DOHH2 (cell line): Measurements from ENCODE around the gene GABRG3.

Experiments used
- H3F3A ChIP-seq: fragments of 200-600 bp; sonication (generic), shearing (Covaris generic); 2 replicates; pipeline ENCODE4 v1.6.0; 2016; ENCODE audit warnings: antibody characterized with exemption, mild to moderate bottlenecking; ENCODE audit not compliant: control insufficient read depth, insufficient read depth
- H3K27ac ChIP-seq: fragments of 200-600 bp; sonication (generic); 2 replicates; pipeline ENCODE4 v1.5.1; 2014; ENCODE audit warnings: low read depth, mild to moderate bottlenecking, low read length, moderate library complexity
- H3K27me3 ChIP-seq: fragments of 200-600 bp; sonication (generic); 2 replicates; pipeline ENCODE4 v1.6.1; 2014; ENCODE audit warnings: mild to moderate bottlenecking, low read length, mixed read lengths; ENCODE audit not compliant: control insufficient read depth
- H3K36me3 ChIP-seq: fragments of 200-600 bp; sonication (generic); 2 replicates; pipeline ENCODE4 v1.6.1; 2014; ENCODE audit warnings: mild to moderate bottlenecking, low read length, moderate library complexity, mixed read lengths; ENCODE audit not compliant: control insufficient read depth
- H3K4me1 ChIP-seq: fragments of 200-600 bp; sonication (generic); 2 replicates; pipeline ENCODE4 v1.6.1; 2014; ENCODE audit warnings: mild to moderate bottlenecking, low read length, mixed read lengths; ENCODE audit not compliant: control insufficient read depth
- H3K4me2 ChIP-seq: fragments of 200-600 bp; sonication (generic); 2 replicates; pipeline ENCODE4 v1.6.0; 2014; ENCODE audit warnings: mild to moderate bottlenecking, low read length, moderate library complexity
- H3K4me3 ChIP-seq: fragments of 200-600 bp; sonication (generic); 2 replicates; pipeline ENCODE4 v1.5.1; 2014; ENCODE audit warnings: mild to moderate bottlenecking, low read length, mixed read lengths
- H3K79me2 ChIP-seq: fragments of 200-600 bp; sonication (generic); 2 replicates; pipeline ENCODE4 v1.6.1; 2014; ENCODE audit warnings: mild to moderate bottlenecking, low read length, mixed read lengths; ENCODE audit not compliant: control insufficient read depth
- H3K9me2 ChIP-seq: fragments of 200-600 bp; sonication (generic); replicated peaks from 2 replicates; pipeline ENCODE4 v1.6.1; 2014; ENCODE audit warnings: mild to moderate bottlenecking, low read length, mixed read lengths; ENCODE audit not compliant: control insufficient read depth
- H3K9me3 ChIP-seq: fragments of 200-600 bp; sonication (generic); 2 replicates; pipeline ENCODE4 v1.6.1; 2014; ENCODE audit warnings: antibody characterized with exemption, low read length, mixed read lengths; ENCODE audit not compliant: control insufficient read depth, insufficient read depth
- H4K20me1 ChIP-seq: fragments of 200-600 bp; sonication (generic); 2 replicates; pipeline ENCODE4 v1.6.0; 2014; ENCODE audit warnings: low read depth, mild to moderate bottlenecking, antibody characterized with exemption, low read length, moderate library complexity; ENCODE audit not compliant: control insufficient read depth, insufficient read depth
- CTCF ChIP-seq: fragments of 200-600 bp; sonication (generic); IDR thresholded peaks from one replicate; pipeline ENCODE4 v1.5.1; 2014; ENCODE audit warnings: antibody characterized with exemption, mild to moderate bottlenecking, low read depth, low read length; ENCODE audit not compliant: poor library complexity, severe bottlenecking
- EZH2phosphoT487 ChIP-seq: fragments of 200-600 bp; sonication (generic); IDR thresholded peaks from 2 replicates; pipeline ENCODE4 v1.6.1; 2017; ENCODE audit warnings: borderline replicate concordance, mild to moderate bottlenecking, antibody characterized with exemption, low read length, moderate library complexity, mixed read lengths

The GABRG3 gene

GRCh38 chr15:27086149-27086548, 115.2 kb downstream of the GABRG3 start:
- no peak overlapping the region for H3K4me2 ChIP-seq
- H3K4me1 ChIP-seq = no peaks in the 10 kb centered on the region
- H3K36me3 ChIP-seq = no peaks in the 10 kb centered on the region
- peaks cover 23% of the 10 kb centered on the region; the same call in 1 of the 2 replicates for H3K9me3 ChIP-seq
- no peaks in the 10 kb centered on the region for H3K27me3 ChIP-seq
- H4K20me1 ChIP-seq = no peaks in the 10 kb centered on the region
- H3K27ac ChIP-seq = no peak overlapping the region
- H3F3A ChIP-seq = no peaks in the 10 kb centered on the region
- H3K79me2 ChIP-seq = no peaks in the 10 kb centered on the region
- TF ChIP-seq EZH2phosphoT487 = no peak
- no peak for TF ChIP-seq CTCF
- no peak overlapping the region for H3K4me3 ChIP-seq
- no peaks in the 10 kb centered on the region for H3K9me2 ChIP-seq

GRCh38 chr15:27086805-27087204, 115.8 kb downstream of the GABRG3 start:
- no peaks in the 10 kb centered on the region for H4K20me1 ChIP-seq
- H3K4me2 ChIP-seq = no peak overlapping the region
- peaks cover 23% of the 10 kb centered on the region; the same call in 1 of the 2 replicates for H3K9me3 ChIP-seq
- H3K36me3 ChIP-seq = no peaks in the 10 kb centered on the region
- TF ChIP-seq CTCF (no peak), EZH2phosphoT487 (no peak)
- H3K4me3 ChIP-seq = no peak overlapping the region
- H3K79me2 ChIP-seq = no peaks in the 10 kb centered on the region
- no peaks in the 10 kb centered on the region for H3K27me3 ChIP-seq
- H3K9me2 ChIP-seq = no peaks in the 10 kb centered on the region
- no peak overlapping the region for H3K27ac ChIP-seq
- no peaks in the 10 kb centered on the region for H3F3A ChIP-seq
- H3K4me1 ChIP-seq = no peaks in the 10 kb centered on the region

GRCh38 chr15:27087651-27088583, 116.9 kb downstream of the GABRG3 start:
- Histone ChIP-seq H3K9me3 (peaks cover 23% of the 10 kb centered on the region; the same call in 1 of the 2 replicates), H3K27me3 (no peaks in the 10 kb centered on the region), H3K4me3 (no peak overlapping the region), H4K20me1 (no peaks in the 10 kb centered on the region), H3K27ac (no peak overlapping the region), H3K4me2 (no peak overlapping the region), H3K36me3 (no peaks in the 10 kb centered on the region), H3F3A (no peaks in the 10 kb centered on the region), H3K9me2 (no peaks in the 10 kb centered on the region), H3K4me1 (no peaks in the 10 kb centered on the region), H3K79me2 (no peaks in the 10 kb centered on the region)
- TF ChIP-seq CTCF (no peak), EZH2phosphoT487 (no peak)
